ENCODE measurements around the gene HPD. TPM values are rescaled to one million over a fixed set of nuclear protein-coding genes. Genes with fewer than 3 reads are reported as not detected.
A peak's percentile ranks its signal among the peaks of the same experiment; 100 is the strongest.

The HPD gene
- total RNA-seq, 1 experiment from 2014 or later: 0.51 TPM

DNA sequence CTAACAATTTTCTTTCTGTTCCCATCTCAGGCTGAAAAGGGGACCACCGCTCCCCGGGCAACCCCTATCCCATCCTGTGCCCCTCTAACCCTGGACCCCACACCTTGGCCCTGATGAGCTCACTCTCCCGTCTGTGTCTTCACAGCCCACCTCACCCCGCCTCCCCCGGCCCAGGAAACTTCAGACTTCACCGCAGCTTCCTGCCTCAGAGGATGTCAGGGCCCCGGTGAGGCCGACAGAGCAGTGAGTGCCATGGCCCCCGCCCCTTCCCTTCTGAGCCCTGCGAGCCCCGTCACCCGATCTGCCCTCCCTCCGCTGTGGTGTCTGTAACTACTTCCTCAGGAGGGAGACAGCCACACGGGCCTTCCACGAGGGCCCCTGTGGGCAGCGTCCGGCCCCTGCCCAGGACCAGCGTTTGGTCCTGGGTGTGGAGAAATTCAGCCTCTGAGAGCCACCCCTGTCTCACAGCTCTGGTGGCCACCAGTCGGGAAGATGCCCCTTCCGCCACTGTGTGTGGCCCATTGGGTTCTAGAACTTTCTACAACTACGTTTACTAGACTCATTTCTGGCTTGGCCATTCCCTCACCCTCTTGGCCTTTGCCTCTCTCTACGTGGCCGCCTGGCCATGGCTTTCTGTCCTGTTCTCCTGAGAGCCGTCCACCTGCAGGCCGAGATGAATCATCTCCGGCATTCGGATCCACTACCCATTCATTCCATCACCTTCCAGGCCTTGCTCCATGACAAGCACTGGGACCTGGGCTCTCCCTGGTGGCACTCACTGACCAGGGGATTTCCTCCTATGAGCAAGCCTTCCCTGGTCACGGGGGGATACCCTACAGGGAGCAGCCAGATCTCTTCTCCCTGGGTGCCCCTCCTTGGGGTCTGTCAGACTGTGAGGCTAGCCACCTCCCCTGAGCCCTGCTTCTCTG is 68.6 kb downstream of the HPD start:
- intact Hi-C loops (cut with micrococcal nuclease; ENCODE audit: unreplicated experiment): loop anchor here (5.0 kb wide), 1 partner anchor 93 kb away; no protein-coding TSS in a partner anchor
- ATAC-seq (no peak), DNase-seq (ENCODE audit: low read depth, low spot score) (no peak)
- peak overlapping the region in 1 of 2 experiments; percentile 13; a peak in 1 of 4 replicates for H3K4me3 ChIP-seq (ENCODE audit: low read depth in 2 of 2, low read length in 2 of 2)
- H3K9me3 ChIP-seq (ENCODE audit: control insufficient read depth, insufficient read depth, low read depth, low read length): no peaks in the 10 kb centered on the region
- CTCF ChIA-PET: interaction anchor here (0.6 kb wide), 1 partner anchor 14 kb away, joined by 7 read pairs; no protein-coding TSS in a partner anchor
- in situ Hi-C loops (cut with HindIII; ENCODE audit: low pct_unique_long_range_greater_than_20kb, low sequenced_read_pairs): no loop called here
- H3K4me1 ChIP-seq (ENCODE audit: control insufficient read depth, insufficient read depth, low read length): peaks cover 56% of the 10 kb centered on the region
- POLR2A ChIA-PET: interaction anchor here (0.6 kb wide), 2 partner anchors 21 to 40 kb away, joined by 3 read pairs; no protein-coding TSS in a partner anchor
- TF ChIP-seq CTCF (IDR thresholded peaks at IDR 0.05) (no peak), POLR2AphosphoS5 (IDR thresholded peaks at IDR 0.05; ENCODE audit: low read depth, low read length) (no peak), TCF7L2 (IDR thresholded peaks at IDR 0.05; ENCODE audit: low read depth, low read length) (no peak), SIN3A (IDR thresholded peaks at IDR 0.05; ENCODE audit: borderline replicate concordance, insufficient read depth, low read depth, low read length) (no peak)
- TF ChIP-seq, protein P1, sequence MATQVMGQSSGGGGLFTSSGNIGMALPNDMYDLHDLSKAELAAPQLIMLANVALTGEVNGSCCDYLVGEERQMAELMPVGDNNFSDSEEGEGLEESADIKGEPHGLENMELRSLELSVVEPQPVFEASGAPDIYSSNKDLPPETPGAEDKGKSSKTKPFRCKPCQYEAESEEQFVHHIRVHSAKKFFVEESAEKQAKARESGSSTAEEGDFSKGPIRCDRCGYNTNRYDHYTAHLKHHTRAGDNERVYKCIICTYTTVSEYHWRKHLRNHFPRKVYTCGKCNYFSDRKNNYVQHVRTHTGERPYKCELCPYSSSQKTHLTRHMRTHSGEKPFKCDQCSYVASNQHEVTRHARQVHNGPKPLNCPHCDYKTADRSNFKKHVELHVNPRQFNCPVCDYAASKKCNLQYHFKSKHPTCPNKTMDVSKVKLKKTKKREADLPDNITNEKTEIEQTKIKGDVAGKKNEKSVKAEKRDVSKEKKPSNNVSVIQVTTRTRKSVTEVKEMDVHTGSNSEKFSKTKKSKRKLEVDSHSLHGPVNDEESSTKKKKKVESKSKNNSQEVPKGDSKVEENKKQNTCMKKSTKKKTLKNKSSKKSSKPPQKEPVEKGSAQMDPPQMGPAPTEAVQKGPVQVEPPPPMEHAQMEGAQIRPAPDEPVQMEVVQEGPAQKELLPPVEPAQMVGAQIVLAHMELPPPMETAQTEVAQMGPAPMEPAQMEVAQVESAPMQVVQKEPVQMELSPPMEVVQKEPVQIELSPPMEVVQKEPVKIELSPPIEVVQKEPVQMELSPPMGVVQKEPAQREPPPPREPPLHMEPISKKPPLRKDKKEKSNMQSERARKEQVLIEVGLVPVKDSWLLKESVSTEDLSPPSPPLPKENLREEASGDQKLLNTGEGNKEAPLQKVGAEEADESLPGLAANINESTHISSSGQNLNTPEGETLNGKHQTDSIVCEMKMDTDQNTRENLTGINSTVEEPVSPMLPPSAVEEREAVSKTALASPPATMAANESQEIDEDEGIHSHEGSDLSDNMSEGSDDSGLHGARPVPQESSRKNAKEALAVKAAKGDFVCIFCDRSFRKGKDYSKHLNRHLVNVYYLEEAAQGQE (IDR thresholded peaks at IDR 0.05; ENCODE audit: insufficient read depth in 1 of 2, low read depth in 2 of 2, low read length in 1 of 2): no peak
- H3K27ac ChIP-seq (ENCODE audit: low read length): peak overlapping the region; percentile 72
- H3K27me3 ChIP-seq (ENCODE audit: control insufficient read depth, insufficient read depth, low read length): no peaks in the 10 kb centered on the region
- no TSS peak for BruUV-seq (replicated peaks)
- H3K36me3 ChIP-seq (ENCODE audit: control insufficient read depth, insufficient read depth, low read length): peaks cover 4% of the 10 kb centered on the region; the same call in 1 of the 2 replicates

Other genes with a start within 250 kb of the HPD start
- gene ORAI1, start 232.3 kb downstream of the HPD start, total RNA-seq (2021; ENCODE audit: unreplicated experiment): 36.7 TPM
- gene MORN3, start 189.2 kb downstream of the HPD start, total RNA-seq (2021; ENCODE audit: unreplicated experiment): 0.72 TPM
- gene TMEM120B, start 146.1 kb downstream of the HPD start, total RNA-seq (2021; ENCODE audit: unreplicated experiment): 22.3 TPM
- 71.8 TPM for gene RHOF, start 65.2 kb downstream of the HPD start, total RNA-seq (2021; ENCODE audit: unreplicated experiment)
- gene SETD1B, start 54.9 kb downstream of the HPD start, total RNA-seq (2021; ENCODE audit: unreplicated experiment): 31.2 TPM
- gene PSMD9, start 29.9 kb upstream of the HPD start, total RNA-seq (2021; ENCODE audit: unreplicated experiment): 62.7 TPM
- 4.2 TPM for gene CFAP251, start 59.7 kb upstream of the HPD start, total RNA-seq (2021; ENCODE audit: unreplicated experiment)
- gene BCL7A, start 163.0 kb upstream of the HPD start, total RNA-seq (2021; ENCODE audit: unreplicated experiment): 14.5 TPM
- gene MLXIP, start 219.9 kb upstream of the HPD start, total RNA-seq (2021; ENCODE audit: unreplicated experiment): 124 TPM

All from Panc1 (cell line).